GM21367 (cell line): ENCODE results near the gene PFN1.
A peak's percentile ranks its signal among the peaks of the same experiment; 100 is the strongest.

Experiments used
- ATAC-seq: cut with Tn5 transposase; IDR thresholded peaks from one replicate; pipeline ENCODE4 v1.9.1; 2021; ENCODE audit not compliant: unreplicated experiment

PFN1 gene

GRCh38 chr17:4948166-4948930 is at the start of gene PFN1:
TSS of gene PFN1 (minus strand) at chr17:4948530. CDS start at chr17:4948394, 136 bp downstream.
- ATAC-seq: no peak

DNA sequence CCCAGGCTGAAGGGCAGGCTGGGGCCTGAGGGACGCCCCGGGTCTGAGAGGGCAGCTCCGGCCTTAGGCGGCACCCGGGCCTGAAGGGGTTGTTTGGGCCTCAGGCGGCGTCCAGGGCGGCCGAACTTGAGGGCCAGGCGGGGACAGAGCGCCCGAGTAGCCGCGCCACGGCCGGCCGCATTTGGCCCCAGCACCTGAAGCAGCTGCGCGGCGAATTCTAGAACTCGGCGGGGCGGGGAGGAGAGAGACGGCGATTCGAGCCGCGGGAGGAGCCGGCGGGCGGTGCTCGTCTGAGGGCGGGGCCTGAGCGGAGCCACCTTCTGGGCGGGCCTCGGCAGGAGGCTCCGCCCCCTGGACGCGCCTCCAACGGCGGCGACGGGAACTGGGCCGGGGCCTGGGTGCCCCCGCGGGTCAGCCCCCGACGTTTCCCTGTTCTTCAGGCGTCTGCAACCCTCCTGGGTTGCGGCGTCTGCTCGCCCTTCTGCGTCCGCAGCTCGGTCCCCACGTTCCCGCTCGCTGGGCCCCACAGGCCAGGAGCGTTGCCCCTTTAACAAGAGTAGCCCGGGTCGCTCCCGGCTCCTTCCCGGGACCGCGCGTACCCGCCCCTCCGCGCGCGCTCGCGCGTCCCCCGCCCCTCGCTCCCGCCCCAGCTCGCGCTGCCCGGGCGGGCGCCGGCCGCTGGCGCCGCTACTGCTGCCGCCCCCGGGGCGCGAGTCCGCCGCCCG is 49.1 kb upstream of the PFN1 start, which contains the start of the genes INCA1 and KIF1C:
INCA1 (minus strand) TSS at position 221 of the 725 bp plus-strand sequence. CDS start 3,085 bp downstream, outside the sequence.
KIF1C (plus strand) TSS at position 649 of the 725 bp plus-strand sequence. CDS start 2,297 bp downstream, outside the sequence.
- peak; percentile 72 for ATAC-seq

GRCh38 chr17:4994081-4994595 is 45.8 kb upstream of the PFN1 start:
- no peak for ATAC-seq

GRCh38 chr17:4987767-4988567 is 39.6 kb upstream of the PFN1 start:
- no peak for ATAC-seq

DNA sequence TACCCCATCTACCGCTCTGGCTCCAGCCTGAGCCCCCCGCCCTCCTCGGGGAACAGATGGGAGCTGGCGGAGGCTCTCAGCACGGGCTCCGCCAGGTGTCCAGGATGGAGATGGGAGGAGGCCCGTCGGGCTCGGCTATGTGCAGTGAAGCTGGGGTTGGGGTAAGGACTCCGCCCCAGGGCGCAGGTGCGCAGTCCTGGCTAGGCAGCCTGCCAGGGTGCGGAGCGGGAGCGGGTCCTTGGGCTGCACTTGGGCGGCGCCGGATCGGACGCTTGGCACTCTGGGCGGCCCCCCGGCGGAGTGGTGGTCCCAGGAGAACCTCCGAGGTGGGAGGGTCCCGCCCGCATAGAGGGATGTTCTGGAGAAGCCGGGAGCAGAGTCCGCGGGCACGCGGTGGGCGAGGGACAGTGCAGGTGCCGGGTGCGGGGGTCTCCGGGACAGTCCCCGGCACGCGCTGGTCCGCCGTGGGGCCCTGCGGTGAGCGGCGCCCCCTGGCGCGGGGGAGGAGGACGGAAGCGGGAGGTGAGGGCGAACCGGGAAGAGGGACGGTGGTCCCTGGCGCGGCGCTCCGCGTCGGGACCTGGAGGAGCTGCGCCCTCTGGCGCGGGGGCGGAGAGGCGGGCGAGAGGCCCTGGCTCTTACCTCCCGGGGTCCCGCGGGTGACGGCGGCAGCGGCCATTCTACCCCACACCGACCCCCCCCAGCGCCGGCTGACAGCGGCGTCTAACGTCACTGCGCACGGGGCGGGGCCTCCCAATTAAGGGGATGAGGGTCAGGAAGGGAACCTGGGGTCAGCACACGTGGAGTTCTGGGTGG is 38.8 kb upstream of the PFN1 start, which contains the start of gene CAMTA2:
CAMTA2 (minus strand) TSS at position 725 of the 816 bp plus-strand sequence. CDS start 1,453 bp downstream, outside the sequence.
- ATAC-seq: peak; percentile 60

- no peak for ATAC-seq
Observed at GRCh38 chr17:4986403-4986802, 38.1 kb upstream of the PFN1 start.

DNA sequence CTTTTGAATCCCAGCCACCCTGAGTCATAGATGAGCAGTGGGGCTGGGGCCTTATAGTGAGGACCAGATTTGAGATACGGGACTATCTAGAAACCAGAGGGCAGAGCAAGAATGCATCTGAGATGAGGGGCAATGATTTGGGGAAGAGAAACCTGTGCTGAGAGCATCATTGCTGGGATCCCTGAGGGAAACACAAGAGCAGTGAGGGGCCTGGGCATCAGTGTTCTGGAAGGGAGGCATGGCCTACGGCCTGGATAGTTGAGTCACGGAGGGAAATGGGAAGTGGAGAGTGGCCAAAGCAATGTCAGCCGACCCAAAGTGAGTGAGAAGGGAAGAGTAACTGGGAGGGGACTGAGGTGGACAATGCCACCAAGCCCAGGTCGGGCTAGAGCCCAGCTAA is 34.0 kb upstream of the PFN1 start:
- ATAC-seq: no peak

GRCh38 chr17:4980644-4981216 is 32.4 kb upstream of the PFN1 start:
- no peak for ATAC-seq

DNA sequence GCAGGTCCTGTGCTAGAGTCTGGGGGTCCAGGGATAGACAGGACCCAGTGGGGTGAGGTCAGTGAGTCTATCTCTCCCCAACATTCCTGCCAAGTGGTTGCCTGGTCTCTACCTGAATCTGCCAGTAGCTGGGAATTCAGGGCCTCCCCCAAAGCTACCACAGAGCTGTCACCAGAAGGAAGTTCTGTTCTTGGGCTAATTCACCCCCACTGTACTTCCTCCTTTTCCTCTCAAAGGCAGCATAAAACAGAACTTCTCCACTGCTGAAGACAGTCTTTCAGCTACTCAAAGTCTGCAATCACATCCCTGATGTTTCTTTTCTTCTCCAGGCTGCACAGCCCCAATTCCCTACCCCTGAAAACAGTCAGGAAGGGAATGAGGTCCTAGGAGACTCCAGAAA is 30.4 kb upstream of the PFN1 start:
- ATAC-seq: no peak

DNA sequence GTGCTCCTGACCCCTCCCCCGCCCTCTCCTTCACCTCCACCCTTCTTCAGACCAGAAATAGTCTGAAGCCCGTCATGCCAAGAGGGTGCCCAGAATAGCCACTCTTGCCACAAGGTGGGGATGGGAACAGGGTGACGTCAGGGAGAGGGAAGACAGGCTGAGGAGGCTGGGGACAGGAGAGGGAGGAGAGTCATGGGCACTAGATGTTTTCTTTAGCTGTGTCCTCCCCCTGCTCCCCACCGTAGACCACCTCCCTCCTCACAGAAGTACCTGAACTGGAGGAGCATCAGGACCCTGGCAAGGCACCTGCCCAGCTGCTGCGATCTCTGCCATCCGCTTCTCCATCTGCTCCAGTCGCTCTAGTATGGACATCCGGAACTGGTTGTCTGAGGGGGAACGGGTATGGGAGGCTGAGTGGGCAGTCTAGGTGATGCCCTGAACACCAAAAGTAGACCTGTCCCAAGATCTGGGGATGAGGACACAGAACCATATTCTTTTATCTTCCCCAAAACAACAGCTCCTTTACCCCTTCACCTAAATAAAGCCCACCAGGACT is 25.9 kb upstream of the PFN1 start:
- no peak for ATAC-seq

DNA sequence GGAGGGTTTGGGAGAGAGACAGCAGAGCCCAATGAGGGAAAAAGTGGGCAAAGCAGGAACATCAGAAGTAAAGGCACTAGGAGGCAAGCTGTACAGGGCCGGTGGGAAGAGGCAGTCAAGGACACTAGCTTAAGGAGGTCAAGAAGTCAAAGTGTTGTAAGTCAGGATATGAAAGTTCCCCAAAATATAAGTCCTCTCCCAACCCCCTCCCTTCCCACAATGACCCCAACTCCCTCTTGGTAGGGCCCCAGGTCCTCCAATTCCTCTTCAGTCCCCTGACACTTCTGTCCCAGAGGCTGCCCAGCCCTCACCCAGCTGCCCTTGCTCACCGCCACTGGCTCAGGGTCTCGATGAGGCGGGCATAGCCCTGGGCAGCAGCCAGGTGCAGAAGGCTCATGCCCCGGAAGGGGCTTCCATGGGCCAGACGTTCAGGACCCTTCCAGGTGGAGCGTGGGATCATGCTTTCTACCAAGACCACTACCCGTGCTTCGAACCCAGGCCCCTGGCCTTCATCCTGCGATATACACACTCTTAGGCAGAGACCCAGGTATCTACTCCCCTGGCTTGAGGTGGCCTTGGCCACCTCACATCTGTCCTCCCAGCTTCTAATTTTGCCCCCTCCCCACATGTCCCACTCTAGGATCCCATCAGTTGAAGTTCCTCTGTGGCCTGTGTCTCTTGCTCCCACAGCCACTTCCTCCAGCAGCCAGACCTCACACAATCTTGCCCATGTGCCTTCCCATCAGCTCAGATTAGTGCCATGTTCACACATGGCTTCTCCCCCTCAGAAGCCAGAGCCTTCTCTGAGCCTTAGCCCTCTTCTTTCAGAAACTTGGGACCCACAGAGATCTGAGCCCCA is 25.2 kb upstream of the PFN1 start:
- ATAC-seq: no peak

- no peak for ATAC-seq
Observed at GRCh38 chr17:4972752-4973151, 24.4 kb upstream of the PFN1 start.

DNA sequence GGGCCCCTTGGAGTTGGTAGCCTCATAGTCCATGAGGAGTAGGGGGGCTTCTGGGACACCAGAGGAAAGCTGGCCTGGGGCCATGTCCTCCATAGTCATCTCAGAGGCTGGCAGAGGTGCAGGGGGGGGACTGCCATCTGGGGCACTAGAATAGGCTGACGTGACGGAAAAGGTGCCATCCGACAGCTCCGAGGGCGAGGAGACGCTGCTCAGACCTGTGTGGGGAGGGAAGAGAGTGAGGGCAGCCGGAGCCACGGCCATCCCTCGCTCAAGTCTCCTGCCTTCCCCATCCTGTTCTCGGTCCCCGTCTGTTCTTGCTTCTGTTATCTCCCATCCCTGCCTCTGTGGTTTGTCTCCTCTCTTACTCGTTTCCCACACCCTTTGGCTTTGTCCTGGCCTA is 24.0 kb upstream of the PFN1 start:
- no peak for ATAC-seq

GRCh38 chr17:4971826-4972225 is 23.5 kb upstream of the PFN1 start:
- ATAC-seq: no peak

- ATAC-seq: no peak
Observed at GRCh38 chr17:4970273-4970672, 21.9 kb upstream of the PFN1 start.

DNA sequence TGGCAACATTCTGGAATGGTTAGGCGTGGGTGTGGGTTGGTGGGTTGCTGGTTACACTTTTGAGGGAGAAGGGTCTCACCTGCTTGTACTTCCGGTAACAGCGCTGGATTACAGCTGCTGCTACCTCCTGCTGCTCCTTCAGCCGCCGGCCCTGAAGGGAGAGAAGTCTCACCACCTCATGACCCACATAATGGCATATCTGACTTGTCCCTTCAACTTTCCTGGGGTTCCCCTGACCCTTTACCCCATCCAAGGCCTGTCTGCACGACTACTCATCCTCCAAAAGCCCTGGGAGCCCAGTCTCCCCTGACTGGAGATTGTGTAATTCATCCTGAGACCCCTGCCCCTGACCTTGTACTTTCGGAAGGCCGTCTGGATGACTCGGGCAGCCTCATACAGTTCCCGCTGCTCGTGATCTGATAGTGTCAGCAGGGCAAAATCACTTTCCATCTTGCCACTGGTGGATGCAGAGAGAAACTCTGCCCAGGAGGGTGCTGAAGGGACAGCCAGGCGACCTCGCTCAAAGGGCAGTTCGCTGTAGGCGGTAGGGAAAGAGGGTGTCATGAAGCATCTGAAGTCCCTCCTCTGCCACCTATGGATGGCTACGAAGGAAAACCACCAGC is 21.3 kb upstream of the PFN1 start:
- no peak for ATAC-seq

DNA sequence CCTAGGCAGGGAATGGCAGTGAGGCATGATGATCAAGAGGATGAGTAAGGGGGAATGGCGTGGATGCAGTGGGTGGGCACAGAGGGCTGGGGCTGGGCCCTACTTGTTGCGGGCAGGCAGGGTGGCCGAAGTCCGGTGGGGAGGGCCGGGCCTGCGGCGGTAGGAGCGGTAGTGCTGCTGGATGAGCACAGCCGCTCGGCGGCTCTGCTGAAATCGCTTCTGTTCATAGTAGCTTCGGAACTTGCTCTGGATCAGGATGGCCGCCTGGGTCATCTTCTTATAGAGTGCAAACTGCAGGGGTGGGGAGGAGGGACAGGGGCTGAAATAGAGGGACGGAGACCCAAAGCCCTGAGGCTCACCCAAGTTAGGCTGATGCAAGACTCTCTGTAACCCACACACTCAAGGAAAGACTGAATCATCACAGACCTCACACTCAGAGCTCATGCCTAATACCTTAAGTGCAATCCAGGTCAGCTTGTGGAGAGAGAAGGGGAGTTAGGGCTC is 20.8 kb upstream of the PFN1 start:
- ATAC-seq: no peak

DNA sequence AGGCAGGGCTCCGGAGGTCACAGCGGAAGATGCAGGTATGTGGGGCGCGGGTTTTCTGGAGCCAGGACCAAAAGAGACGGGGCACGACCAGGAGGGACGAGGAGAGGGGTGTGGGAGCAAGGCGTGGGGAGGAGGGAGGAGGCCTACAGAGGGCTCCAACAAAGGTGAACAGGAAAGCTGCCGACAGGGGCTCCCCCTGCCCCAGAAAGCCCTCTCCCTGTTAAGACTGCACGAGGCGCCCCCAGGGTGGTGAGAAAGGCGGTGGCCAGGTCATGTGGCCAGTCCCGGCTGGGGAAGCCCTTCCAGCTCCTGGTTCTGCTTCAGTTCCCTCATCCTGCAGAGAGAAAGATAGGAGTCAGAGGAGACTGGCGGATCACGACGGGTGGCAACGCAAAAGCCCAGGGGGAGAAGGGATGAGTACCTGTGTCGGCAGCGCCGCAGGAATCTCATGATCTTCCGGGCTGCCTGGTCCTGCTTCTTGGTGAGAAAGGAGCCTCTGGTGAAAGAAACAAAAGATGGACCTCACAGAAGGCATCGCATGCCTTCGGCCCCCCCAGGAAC is 20.2 kb upstream of the PFN1 start:
- ATAC-seq: no peak
